Keratinocyte (primary cell): ENCODE results near the gene ADAMTSL1. TPM values are rescaled to one million over a fixed set of nuclear protein-coding genes. Genes with fewer than 3 reads are reported as not detected.

Experiments
- DNase-seq: peaks from one replicate; pipeline ENCODE4 v3.0.0-alpha.2; 2011; ENCODE audit warnings: low read depth, missing footprints, low spot score
- FAIRE-seq: peaks from 2 replicates; lab custom pipeline; 2011; peaks lifted over from hg19 to GRCh38; lab: Jason Lieb, UNC
- H2AFZ ChIP-seq: 2 replicates; pipeline ENCODE4 v1.6.0; 2012; ENCODE audit warnings: low read length, control low read depth, inconsistent platforms; ENCODE audit not compliant: control insufficient read depth
- H3K27ac ChIP-seq: 2 replicates; pipeline ENCODE4 v1.5.1; 2011; ENCODE audit warnings: low read length; ENCODE audit not compliant: control insufficient read depth, insufficient read depth
- H3K27me3 ChIP-seq: 3 replicates; pipeline ENCODE4 v1.6.0; 2011; ENCODE audit warnings: low read length; ENCODE audit not compliant: control insufficient read depth, insufficient read depth; ENCODE audit errors: extremely low read depth
- H3K36me3 ChIP-seq, 2 experiments: 2 replicates in 1 of 2; 3 replicates in 1 of 2; pipeline ENCODE4 v1.5.1; 2011; ENCODE audit warnings: low read length in 2 of 2, mild to moderate bottlenecking in 1 of 2; ENCODE audit not compliant: control insufficient read depth in 2 of 2, insufficient read depth in 2 of 2; ENCODE audit errors: extremely low read depth in 1 of 2
- H3K4me1 ChIP-seq: 3 replicates; pipeline ENCODE4 v1.5.1; 2011; ENCODE audit warnings: low read length; ENCODE audit not compliant: control insufficient read depth, insufficient read depth; ENCODE audit errors: extremely low read depth
- H3K4me2 ChIP-seq: 3 replicates; pipeline ENCODE4 v1.6.0; 2011; ENCODE audit warnings: low read depth, low read length; ENCODE audit not compliant: control insufficient read depth, insufficient read depth; ENCODE audit errors: extremely low read depth
- H3K4me3 ChIP-seq, 3 experiments: fragments of 200-600 bp in 1 of 3; sonication (generic) in 1 of 3; 2 replicates in 2 of 3; 3 replicates in 1 of 3; pipeline ENCODE4 v1.5.1; 2011 to 2016; ENCODE audit warnings: low read length in 3 of 3, mild to moderate bottlenecking in 3 of 3, control low read depth in 2 of 3, inconsistent platforms in 1 of 3, low read depth in 1 of 3, mixed read lengths in 1 of 3, mixed run types in 1 of 3, moderate library complexity in 1 of 3; ENCODE audit not compliant: control insufficient read depth in 2 of 3, insufficient read depth in 2 of 3; ENCODE audit errors: extremely low read depth in 1 of 3
- H3K79me2 ChIP-seq: 2 replicates; pipeline ENCODE4 v1.6.0; 2012; ENCODE audit warnings: low read length; ENCODE audit not compliant: control insufficient read depth, insufficient read depth
- H3K9ac ChIP-seq: 3 replicates; pipeline ENCODE4 v1.6.0; 2011; ENCODE audit warnings: low read length; ENCODE audit not compliant: control insufficient read depth, insufficient read depth; ENCODE audit errors: extremely low read depth
- H3K9me1 ChIP-seq: 3 replicates; pipeline ENCODE4 v1.6.0; 2011; ENCODE audit warnings: low read length; ENCODE audit not compliant: control insufficient read depth, insufficient read depth; ENCODE audit errors: extremely low read depth
- H3K9me3 ChIP-seq: 2 replicates; pipeline ENCODE4 v1.5.1; 2012; ENCODE audit warnings: low read depth, low read length; ENCODE audit not compliant: control insufficient read depth
- H4K20me1 ChIP-seq: 3 replicates; pipeline ENCODE4 v1.6.0; 2011; ENCODE audit warnings: low read length; ENCODE audit not compliant: control insufficient read depth, insufficient read depth; ENCODE audit errors: extremely low read depth
- CTCF ChIP-seq, 3 experiments: IDR thresholded peaks in 1 of 3; conservative IDR thresholded peaks in 1 of 3; optimal IDR thresholded peaks in 1 of 3; 2 replicates in 2 of 3; 3 replicates in 1 of 3; pipeline versions ENCODE3 to v1.5.1; 2011; ENCODE audit warnings: low read length in 3 of 3, mild to moderate bottlenecking in 3 of 3, moderate library complexity in 2 of 3, control low read depth in 1 of 3, inconsistent platforms in 1 of 3; ENCODE audit not compliant: insufficient read depth in 2 of 3; ENCODE audit errors: extremely low read depth in 1 of 3
- EZH2 ChIP-seq: IDR thresholded peaks from one replicate; pipeline ENCODE4 v1.6.1; 2012; ENCODE audit warnings: inconsistent platforms, mild to moderate bottlenecking, low read length, moderate library complexity
- dilution Hi-C: fragments of 300-500 bp; cut with MboI; formaldehyde crosslinking; loops from one replicate; pipeline ENCODE4 v1.7.0; 2020; ENCODE audit warnings: low sequenced_read_pairs; ENCODE audit not compliant: extremely low pct_ligation_motif_present
- polyA plus RNA-seq, 5 experiments: library from polyadenylated mRNA; depleted of rRNA in 3 of 5; stranded (reverse) in 3 of 5; stranded (forward) in 1 of 5; unstranded in 1 of 5; fragments of >200 nt; gene quantifications; 1 replicate in 1 of 5; 2 replicates in 3 of 5; 3 replicates in 1 of 5; pipeline versions ENCODE4 v1.2.1 to v1.2.3, GENCODE V29; 2011 to 2012; ENCODE audit warnings: missing spikeins in 2 of 5, low read depth in 1 of 5, low replicate concordance in 1 of 5

ADAMTSL1 gene
- polyA plus RNA-seq, 1 donor (not counting 4 experiments of a cell fraction or from before 2014, with no cell fraction given), result 1.1 TPM

GRCh38 chr9:18857334-18857733 lies 383.4 kb downstream of the ADAMTSL1 start:
- H4K20me1 ChIP-seq, result no peaks in the 10 kb centered on the region
- dilution Hi-C loops, result no loop called here
- H3K27ac ChIP-seq, result no peak overlapping the region
- no peaks in the 10 kb centered on the region for H3K79me2 ChIP-seq
- no peak for TF ChIP-seq CTCF (optimal IDR thresholded peaks at IDR 0.05 in 1 of 3, IDR thresholded peaks at IDR 0.05 in 1 of 3, conservative IDR thresholded peaks at IDR 0.05 in 1 of 3; ENCODE audit: extremely low read depth in 1 of 3, insufficient read depth in 2 of 3, low read length in 3 of 3)
- TF ChIP-seq EZH2, result no peak
- DNase-seq (no peak), FAIRE-seq (no peak)
- no peak overlapping the region for H2AFZ ChIP-seq
- H3K27me3 ChIP-seq, result no peaks in the 10 kb centered on the region
- H3K4me1 ChIP-seq, result no peaks in the 10 kb centered on the region
- H3K36me3 ChIP-seq, result no peaks in the 10 kb centered on the region
- H3K9ac ChIP-seq, result no peak overlapping the region
- H3K4me3 ChIP-seq, result no peak overlapping the region
- H3K9me1 ChIP-seq, result no peaks in the 10 kb centered on the region
- no peaks in the 10 kb centered on the region for H3K9me3 ChIP-seq
- no peak overlapping the region for H3K4me2 ChIP-seq

- no peak overlapping the region for H3K9ac ChIP-seq
- no peak overlapping the region for H2AFZ ChIP-seq
- FAIRE-seq (no peak), DNase-seq (no peak)
- TF ChIP-seq EZH2, result no peak
- TF ChIP-seq CTCF (optimal IDR thresholded peaks at IDR 0.05 in 1 of 3, IDR thresholded peaks at IDR 0.05 in 1 of 3, conservative IDR thresholded peaks at IDR 0.05 in 1 of 3; ENCODE audit: extremely low read depth in 1 of 3, insufficient read depth in 2 of 3, low read length in 3 of 3), result no peak
- H3K4me1 ChIP-seq, result no peaks in the 10 kb centered on the region
- H3K27me3 ChIP-seq, result no peaks in the 10 kb centered on the region
- no peaks in the 10 kb centered on the region for H3K79me2 ChIP-seq
- H3K4me2 ChIP-seq, result no peak overlapping the region
- no peak overlapping the region for H3K4me3 ChIP-seq
- no peak overlapping the region for H3K27ac ChIP-seq
- no peaks in the 10 kb centered on the region for H3K9me1 ChIP-seq
- H3K9me3 ChIP-seq, result no peaks in the 10 kb centered on the region
- dilution Hi-C loops, result no loop called here
- H3K36me3 ChIP-seq, result no peaks in the 10 kb centered on the region
- no peaks in the 10 kb centered on the region for H4K20me1 ChIP-seq
Observed at GRCh38 chr9:18857769-18858168, 383.8 kb downstream of the ADAMTSL1 start.
